Forelimb muscle (tissue), 1 donor: Measurements from ENCODE around the gene REV3L. TPM values are rescaled to one million over a fixed set of nuclear protein-coding genes. Genes with fewer than 3 reads are reported as not detected.

Experiments
- DNase-seq: peaks from one replicate; pipeline ENCODE4 v3.0.0-alpha.2; 2013; ENCODE audit warnings: low read depth
- polyA plus RNA-seq: library from polyadenylated mRNA; unstranded; fragments of 120-200 nt; gene quantifications from one replicate; pipeline ENCODE4 v1.2.1, GENCODE V29; 2013; ENCODE audit not compliant: insufficient read length

The REV3L gene
- polyA plus RNA-seq, 1 donor, result 37.5 TPM

DNA sequence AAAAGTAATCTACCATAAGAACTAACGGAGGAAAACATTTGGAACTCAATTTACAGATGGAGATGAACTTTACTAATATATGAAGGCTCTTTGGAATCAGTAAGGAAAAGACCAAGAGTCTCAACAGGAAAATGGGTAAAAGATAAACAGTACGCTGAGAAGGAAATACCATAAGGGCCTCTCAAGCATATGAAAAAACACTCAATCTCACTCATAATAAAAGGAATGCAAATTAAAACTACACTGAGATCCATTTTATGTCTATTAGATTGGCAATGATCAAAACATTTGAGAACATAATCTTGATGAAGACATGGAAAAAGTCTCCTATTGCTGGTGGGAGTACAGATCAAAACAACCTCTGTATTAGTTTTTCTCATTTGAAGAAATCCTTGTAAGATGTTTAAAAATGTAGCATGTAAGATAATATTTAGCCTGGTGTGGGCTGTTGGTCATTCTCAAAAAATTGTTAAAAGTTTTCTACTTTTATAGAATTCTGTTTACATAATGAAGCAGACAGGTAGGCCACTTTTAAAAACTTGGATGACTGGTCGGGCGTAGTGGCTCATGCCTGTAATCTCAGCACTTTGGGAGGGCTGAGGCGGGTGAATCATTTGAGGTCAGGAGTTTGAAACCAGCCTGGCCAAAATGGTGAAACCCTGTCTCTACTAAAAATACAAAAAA lies 14.5 kb downstream of the REV3L start:
- DNase-seq, result no peak

GRCh38 chr6:111464184-111464583 lies 18.8 kb downstream of the REV3L start:
- DNase-seq, result no peak

- no peak for DNase-seq
Observed at GRCh38 chr6:111462770-111463391, 20.1 kb downstream of the REV3L start.

DNA sequence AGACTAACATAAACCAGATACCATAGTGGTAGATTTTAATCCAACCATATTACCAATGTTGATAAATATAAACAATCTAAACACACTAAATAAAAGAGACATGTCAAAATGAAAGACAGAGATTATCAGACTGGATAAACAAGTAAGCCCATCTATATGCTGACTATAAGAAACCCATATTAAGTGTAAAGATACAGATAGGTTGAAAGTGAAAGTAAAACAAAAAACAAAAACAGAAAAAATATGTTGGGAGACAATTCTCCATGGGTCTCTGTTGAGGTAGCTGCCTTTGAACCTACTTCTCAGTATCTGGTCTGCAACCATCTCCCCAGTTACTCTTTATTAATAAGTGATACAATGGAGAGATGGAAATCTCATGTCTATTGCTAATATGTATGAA lies 21.2 kb downstream of the REV3L start:
- DNase-seq, result no peak

- no peak for DNase-seq
Observed at GRCh38 chr6:111458670-111459232, 24.3 kb downstream of the REV3L start.

- no peak for DNase-seq
Observed at GRCh38 chr6:111456208-111456607, 26.8 kb downstream of the REV3L start.

GRCh38 chr6:111450636-111451035 lies 32.4 kb downstream of the REV3L start:
- no peak for DNase-seq

DNA sequence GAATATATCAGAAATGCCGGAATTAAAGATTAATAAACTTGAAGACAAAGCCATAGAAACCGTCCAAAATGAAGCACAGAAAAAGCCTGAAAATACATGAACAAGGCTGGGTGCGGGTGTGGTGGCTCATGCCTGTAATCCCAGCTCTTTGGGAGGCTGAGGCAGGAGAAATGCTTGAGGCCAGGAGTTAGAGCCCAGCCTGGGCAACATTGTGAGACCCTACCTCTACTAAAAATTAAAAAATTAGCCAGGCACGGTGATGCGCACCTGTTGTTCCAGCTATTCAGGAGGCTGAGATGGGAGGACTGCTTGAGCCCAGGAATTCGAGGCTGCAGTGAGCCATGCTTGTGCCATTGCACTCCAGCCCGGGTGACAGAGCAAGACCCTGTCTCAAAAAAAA lies 32.9 kb downstream of the REV3L start:
- DNase-seq, result no peak

- no peak for DNase-seq
Observed at GRCh38 chr6:111449129-111449528, 33.9 kb downstream of the REV3L start.

- DNase-seq, result no peak
Observed at GRCh38 chr6:111447051-111447450, 36.0 kb downstream of the REV3L start.

- no peak for DNase-seq
Observed at GRCh38 chr6:111445861-111446267, 37.2 kb downstream of the REV3L start.

DNA sequence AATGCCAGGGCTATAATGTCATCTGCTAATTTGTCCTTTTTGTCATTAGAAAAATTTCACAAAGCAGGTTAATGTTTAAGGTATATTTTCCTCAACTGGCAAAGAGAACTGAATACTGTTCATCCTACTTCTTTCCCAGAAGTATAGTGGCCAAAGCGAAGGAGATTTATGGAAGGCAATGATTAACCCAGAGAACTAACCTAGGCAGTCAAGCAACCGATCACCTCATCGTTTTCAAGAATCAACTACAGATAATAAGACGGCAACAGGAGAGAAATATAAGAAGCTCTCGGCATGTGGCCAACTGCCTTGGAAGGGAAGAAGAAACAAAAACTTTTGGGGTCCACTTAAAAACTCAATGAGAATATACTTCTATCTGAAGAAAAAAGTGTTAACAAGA lies 38.2 kb downstream of the REV3L start:
- no peak for DNase-seq

DNA sequence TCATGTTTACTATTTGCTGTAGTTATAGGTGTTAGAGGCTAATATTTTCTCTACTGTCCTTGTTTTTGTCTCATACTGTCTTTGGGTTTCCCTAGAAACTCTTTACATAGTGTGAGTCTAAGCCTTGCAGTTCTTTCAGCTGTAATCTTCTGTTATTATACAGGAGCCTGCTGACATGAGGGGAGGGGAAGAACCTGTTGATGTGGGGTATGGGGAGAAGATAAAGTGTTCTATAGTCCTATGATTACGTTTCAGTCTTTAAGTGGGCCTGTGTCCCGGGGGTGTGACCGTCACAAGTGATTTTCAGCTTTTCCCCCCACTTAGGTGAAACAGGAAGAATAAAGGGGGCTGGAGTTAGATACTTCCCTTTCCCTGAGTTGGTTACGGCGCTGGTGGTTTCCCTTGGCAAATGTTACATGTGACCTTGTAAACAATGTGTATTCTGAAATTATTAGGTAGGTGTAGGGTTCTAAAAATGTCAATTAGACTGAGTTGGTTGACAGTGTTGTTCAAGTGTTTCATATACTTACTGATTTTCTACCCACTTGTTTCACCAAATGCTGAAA lies 41.3 kb downstream of the REV3L start:
- no peak for DNase-seq

DNA sequence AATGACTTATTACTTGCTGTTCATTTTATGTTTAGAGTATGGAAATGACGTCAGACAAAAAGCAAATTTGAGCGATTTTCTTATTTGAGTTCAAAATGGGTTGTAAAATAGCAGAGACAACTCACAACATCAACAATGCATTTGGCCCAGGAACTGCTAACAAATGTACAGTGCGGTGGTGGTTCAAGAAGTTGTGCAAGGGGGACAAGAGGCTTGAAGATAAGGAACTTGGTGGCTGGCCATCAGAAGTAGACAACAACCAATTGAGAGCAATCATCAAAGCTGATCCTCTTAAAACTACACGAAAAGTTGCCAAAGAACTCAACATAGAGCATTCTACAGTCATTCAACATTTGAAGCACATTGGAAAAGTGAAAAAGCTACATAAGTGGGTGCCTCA lies 43.8 kb downstream of the REV3L start:
- no peak for DNase-seq

- no peak for DNase-seq
Observed at GRCh38 chr6:111437573-111437972, 45.4 kb downstream of the REV3L start.

DNA sequence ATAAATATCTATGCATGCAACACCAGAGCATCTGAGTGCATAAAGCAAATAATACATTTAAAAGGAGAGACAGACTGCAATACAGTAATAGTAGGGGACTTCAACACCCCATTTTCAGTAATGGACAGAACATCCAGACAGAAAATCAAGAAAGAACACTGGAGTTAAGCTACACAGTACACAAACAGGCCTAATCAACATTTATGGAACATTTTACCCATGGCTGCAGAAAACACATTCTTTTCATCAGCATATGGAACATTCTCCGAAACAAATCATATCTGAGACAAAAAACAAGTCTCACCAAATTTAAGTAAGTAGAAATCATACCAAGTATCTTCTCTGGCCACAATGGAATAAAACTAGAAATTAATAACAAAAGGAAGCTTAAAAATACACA lies 50.5 kb downstream of the REV3L start:
- DNase-seq, result no peak

DNA sequence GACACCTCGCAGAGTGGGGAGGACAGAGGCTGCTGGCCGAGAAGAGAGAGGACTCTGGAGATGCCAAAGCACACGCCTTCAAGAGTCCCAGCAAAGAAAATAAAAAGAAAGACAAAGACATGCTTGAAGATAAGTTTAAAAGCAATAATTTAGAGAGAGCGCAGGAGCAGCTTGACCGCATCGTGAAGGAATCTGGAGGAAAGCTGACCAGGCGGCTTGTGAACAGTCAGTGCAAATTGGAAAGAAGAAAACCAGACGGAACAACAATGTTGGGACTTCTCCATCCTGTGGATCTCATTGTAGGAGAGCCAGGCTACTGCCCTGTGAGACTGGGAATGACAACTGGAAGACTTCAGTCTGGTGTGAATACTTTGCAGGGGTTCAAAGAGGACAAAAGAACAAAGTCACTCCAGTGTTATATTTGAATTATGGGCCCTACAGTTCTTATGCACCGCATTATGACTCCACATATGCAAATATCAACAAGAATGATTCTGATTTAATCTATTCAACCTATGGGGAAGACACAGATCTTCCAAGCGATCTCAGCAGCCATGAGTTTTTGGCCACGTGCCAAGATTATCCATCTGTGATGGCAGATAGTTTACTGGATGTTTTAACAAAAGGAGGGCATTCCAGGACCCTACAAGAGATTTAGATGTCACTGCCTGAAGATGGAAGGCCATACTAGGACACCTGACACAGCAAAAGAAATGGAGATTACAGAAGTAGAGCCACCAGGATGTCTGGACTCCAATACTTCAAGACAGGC lies 52.2 kb downstream of the REV3L start:
- no peak for DNase-seq

GRCh38 chr6:111429571-111429970 lies 53.4 kb downstream of the REV3L start:
- DNase-seq, result no peak

DNA sequence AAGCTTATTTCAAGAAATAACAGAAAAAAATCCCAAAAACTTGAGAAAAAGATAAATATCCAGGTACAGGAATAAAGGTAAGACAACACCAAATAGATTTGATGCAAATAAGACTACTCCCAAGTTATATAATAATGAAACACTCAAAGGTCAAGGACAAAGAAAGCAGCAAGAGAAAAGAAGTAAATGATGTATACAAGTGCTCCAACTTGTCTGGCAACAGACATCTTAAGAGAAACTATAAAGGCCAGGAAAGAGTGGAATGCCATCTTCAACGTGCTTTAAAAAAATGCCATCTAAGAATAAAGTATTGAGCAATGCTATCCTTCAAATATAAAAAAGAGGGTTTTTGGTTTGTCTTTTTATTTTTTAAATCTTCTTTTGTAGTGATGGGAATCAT lies 54.2 kb downstream of the REV3L start:
- DNase-seq, result no peak

- DNase-seq, result no peak
Observed at GRCh38 chr6:111427341-111428116, 55.5 kb downstream of the REV3L start.
